AG04450 (cell line): ENCODE data around the gene KNDC1. TPM values are rescaled to one million over a fixed set of nuclear protein-coding genes. Genes with fewer than 3 reads are reported as not detected.
"Not testable (repeated sequence)": the region's sequence is repeated elsewhere in the genome, so short reads cannot be mapped to it uniquely, and the experiment has no call there.

Experiments
- CTCF ChIA-PET: fragments of 300-600, 350-600 bp; formaldehyde crosslinking; extraction: SDS; loops from one replicate; lab custom pipeline; 2022; ENCODE audit warnings: antibody characterized with exemption, inconsistent platforms; lab: Charles Lee
- POLR2A ChIA-PET: fragments of 350-600 bp; formaldehyde crosslinking; extraction: SDS; loops from one replicate; lab custom pipeline; 2021; ENCODE audit warnings: antibody characterized with exemption, inconsistent platforms; lab: Yijun Ruan, JAX
- DNase-seq: peaks from one replicate; pipeline ENCODE4 v3.0.0-alpha.2; 2011; ENCODE audit warnings: low read depth, low spot score
- H3K27ac ChIP-seq: one replicate; pipeline ENCODE4 v1.5.1; 2012; ENCODE audit warnings: low read depth, low read length, control low read depth
- H3K27me3 ChIP-seq: one replicate; pipeline ENCODE4 v1.6.0; 2012; ENCODE audit warnings: low read length; ENCODE audit not compliant: control insufficient read depth, insufficient read depth
- H3K4me3 ChIP-seq: 2 replicates; pipeline ENCODE4 v1.5.1; 2011; ENCODE audit warnings: mild to moderate bottlenecking, low read depth, low read length, control low read depth
- H3K9me3 ChIP-seq: 2 replicates; pipeline ENCODE4 v1.5.1; 2012; ENCODE audit warnings: low read length; ENCODE audit not compliant: control insufficient read depth, insufficient read depth
- polyA minus RNA-seq: library from RNA; depleted of rRNA, polyadenylated mRNA; stranded (reverse); fragments of >200 nt; gene quantifications from 2 replicates; pipeline ENCODE4 v1.2.3, GENCODE V29; 2011; rRNA and poly(A)+ RNA removed
- polyA plus RNA-seq: library from polyadenylated mRNA; depleted of rRNA; stranded (reverse); fragments of >200 nt; gene quantifications from 2 replicates; pipeline ENCODE4 v1.2.3, GENCODE V29; 2011; rRNA removed
- TF ChIP-seq, protein P1 (sequence below): IDR thresholded peaks from 2 replicates; pipeline ENCODE4 v1.5.1; 2011; ENCODE audit warnings: low read depth, low read length, control low read depth, inconsistent platforms

KNDC1 gene, protein sequence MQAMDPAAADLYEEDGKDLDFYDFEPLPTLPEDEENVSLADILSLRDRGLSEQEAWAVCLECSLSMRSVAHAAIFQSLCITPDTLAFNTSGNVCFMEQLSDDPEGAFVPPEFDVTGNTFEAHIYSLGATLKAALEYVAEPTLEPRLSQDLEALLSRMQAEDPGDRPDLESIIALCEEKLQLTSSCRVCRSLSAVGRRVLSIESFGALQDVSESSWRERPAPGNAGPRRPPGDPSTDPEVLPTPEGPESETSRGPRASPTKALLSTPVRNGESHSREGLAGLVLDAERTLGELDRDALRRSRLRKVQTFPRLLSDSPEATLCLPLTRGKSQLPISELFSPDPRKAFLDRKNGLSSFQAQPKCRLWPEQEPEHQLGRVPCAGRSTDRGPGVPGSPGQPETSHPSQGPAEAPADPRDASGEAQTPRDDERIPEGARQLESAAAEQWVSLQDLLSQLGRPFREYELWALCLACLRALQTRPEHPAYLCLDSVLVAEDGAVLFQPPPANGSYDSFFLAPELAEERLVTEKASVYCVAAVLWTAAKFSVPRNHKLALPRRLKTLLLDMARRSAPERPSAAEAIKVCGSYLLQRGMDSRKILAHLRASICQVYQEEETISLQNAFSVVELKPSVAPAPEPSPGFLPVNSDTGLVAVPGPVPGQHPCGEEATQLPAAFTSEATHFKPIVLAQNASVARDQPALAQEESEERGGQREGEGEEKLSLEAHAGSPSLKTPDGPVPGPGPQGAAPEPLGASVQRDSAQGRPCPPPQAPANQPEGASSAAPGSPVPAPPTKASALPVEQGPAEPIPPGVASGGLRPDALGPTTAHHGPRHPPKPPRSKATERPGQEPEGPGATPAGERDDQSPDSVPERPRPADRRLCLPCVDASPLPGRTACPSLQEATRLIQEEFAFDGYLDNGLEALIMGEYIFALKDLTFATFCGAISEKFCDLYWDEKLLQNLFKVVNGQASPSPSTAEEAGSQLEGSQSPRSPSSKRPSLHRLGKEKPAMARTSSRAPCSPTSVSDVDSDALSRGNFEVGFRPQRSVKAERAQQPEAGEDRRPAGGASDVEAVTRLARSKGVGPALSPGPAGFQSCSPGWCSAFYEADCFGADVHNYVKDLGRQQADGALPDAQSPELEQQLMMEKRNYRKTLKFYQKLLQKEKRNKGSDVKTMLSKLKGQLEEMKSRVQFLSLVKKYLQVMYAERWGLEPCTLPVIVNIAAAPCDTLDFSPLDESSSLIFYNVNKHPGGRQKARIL (N-terminal part only)
- 0.46 and 0.56 TPM in 2 replicates for polyA plus RNA-seq
- polyA minus RNA-seq, result 0.05 and 0.26 TPM in 2 replicates

DNA sequence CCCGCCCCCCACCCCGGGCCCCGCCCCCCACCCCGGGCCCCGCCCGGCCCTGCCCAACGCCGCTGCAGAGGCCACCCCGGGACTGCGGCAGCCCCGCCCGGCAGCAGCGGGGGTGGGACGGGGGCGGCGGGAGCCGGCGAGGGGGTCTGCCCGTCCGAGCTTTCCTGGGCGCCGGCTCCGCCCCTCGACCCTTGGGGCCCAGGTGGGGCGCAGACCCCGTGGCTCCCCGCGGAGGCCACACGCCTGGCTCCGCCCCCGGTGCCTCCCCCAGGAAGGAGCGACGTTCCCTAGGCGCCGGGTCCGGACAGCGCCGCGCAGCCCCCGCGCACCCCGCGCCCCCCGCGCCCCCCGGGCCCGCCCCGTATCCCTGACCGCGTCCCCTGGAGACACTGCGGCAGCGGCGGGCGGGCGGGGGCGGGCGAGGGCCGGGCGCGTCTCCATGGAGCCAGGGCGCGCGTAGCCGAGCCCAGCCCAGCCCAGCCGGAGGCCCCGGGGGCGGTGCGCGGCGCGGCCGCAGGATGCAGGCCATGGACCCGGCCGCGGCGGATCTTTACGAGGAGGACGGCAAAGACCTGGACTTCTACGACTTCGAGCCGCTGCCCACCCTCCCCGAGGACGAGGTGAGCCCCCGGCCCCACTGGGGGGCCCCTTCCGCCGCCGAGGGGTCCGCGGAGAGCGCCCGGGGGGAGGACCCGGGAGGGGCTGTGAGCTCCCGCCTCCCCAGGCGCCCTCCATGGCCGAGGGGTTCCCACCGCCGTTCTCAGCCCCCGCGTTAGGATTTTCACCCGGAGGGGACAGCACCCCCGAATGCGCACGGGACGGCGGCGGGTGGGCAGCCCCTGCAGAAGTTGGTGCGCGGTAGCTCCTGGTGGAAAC lies at the start of gene KNDC1:
Gene KNDC1 (plus strand): TSS at position 270 of the 876 bp plus-strand sequence. CDS start 249 bp downstream, at position 519.
- ChIA-PET CTCF (interaction anchor here (1.4 kb wide), 1 partner anchor 17 kb away, joined by 5 read pairs; no protein-coding TSS in a partner anchor), POLR2A (no interaction called here)
- Histone ChIP-seq H3K27ac (no peak within 1 kb of the TSS), H3K9me3 (peaks cover 5% of the 10 kb centered on the region; the same call in 1 of the 2 replicates), H3K4me3 (peak within 1 kb of the TSS; percentile 55), H3K27me3 (peaks cover 25% of the 10 kb centered on the region)
- DNase-seq, result no peak
- TF ChIP-seq, protein P1, sequence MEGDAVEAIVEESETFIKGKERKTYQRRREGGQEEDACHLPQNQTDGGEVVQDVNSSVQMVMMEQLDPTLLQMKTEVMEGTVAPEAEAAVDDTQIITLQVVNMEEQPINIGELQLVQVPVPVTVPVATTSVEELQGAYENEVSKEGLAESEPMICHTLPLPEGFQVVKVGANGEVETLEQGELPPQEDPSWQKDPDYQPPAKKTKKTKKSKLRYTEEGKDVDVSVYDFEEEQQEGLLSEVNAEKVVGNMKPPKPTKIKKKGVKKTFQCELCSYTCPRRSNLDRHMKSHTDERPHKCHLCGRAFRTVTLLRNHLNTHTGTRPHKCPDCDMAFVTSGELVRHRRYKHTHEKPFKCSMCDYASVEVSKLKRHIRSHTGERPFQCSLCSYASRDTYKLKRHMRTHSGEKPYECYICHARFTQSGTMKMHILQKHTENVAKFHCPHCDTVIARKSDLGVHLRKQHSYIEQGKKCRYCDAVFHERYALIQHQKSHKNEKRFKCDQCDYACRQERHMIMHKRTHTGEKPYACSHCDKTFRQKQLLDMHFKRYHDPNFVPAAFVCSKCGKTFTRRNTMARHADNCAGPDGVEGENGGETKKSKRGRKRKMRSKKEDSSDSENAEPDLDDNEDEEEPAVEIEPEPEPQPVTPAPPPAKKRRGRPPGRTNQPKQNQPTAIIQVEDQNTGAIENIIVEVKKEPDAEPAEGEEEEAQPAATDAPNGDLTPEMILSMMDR, result no peak

DNA sequence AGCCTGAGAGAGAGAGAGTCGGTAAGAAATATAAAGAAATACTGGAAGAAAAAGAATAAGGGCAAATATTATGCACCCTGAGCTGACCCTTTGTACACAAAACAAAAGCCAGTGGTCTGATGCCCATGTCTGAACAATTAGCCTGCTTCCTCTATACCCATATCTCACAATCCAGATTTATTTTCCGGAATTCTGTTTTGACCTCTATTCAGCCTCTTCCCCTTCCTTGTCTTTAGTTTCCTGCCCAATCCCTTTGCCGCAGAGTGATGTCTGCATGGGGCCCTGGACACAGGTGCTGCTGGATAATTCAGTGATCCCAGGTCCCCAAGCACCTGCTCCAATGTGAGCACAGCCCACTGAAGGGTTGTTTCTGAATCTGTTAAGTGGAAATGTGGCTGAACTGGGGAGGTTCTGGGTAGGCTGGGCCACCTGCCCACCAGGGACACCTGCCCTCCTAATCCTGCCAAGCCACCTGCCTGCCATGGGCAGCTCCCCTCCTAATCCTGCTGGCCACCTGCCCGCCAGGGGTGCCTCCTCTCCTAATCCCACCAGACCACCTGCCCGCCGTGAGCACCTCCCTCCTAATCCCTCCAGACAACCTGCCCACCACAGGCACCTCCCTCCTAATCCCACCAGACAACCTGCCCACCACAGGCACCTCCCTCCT lies 49.3 kb upstream of the KNDC1 start:
- POLR2A ChIA-PET, result no interaction called here
- CTCF ChIA-PET, result no interaction called here

DNA sequence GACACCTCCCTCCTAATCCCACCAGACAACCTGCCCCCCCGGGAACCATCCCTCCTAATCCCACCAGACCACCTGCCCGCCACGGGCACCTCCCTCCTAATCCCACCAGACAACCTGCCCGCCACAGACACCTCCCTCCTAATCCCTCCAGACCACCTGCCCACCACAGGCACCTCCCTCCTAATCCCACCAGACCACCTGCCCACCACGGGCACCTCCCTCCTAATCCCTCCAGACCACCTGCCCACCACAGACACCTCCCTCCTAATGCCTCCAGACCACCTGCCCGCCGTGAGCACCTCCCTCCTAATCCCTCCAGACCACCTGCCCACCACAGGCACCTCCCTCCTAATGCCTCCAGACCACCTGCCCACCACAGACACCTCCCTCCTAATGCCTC lies 48.4 kb upstream of the KNDC1 start:
- CTCF ChIA-PET, H3K27ac ChIP-seq, POLR2A ChIA-PET, H3K4me3 ChIP-seq, H3K27me3 ChIP-seq, DNase-seq: not testable (repeated sequence)
- H3K9me3 ChIP-seq, result peaks cover 95% of the 10 kb centered on the region

More for the DNA sequence above, 49.3 kb upstream of the KNDC1 start:
- DNase-seq, result no peak
- no peak overlapping the region for H3K27ac ChIP-seq
- H3K9me3 ChIP-seq, result peaks cover 94% of the 10 kb centered on the region
- no peaks in the 10 kb centered on the region for H3K27me3 ChIP-seq
- no peak overlapping the region for H3K4me3 ChIP-seq
- TF ChIP-seq, protein P1, result no peak

DNA sequence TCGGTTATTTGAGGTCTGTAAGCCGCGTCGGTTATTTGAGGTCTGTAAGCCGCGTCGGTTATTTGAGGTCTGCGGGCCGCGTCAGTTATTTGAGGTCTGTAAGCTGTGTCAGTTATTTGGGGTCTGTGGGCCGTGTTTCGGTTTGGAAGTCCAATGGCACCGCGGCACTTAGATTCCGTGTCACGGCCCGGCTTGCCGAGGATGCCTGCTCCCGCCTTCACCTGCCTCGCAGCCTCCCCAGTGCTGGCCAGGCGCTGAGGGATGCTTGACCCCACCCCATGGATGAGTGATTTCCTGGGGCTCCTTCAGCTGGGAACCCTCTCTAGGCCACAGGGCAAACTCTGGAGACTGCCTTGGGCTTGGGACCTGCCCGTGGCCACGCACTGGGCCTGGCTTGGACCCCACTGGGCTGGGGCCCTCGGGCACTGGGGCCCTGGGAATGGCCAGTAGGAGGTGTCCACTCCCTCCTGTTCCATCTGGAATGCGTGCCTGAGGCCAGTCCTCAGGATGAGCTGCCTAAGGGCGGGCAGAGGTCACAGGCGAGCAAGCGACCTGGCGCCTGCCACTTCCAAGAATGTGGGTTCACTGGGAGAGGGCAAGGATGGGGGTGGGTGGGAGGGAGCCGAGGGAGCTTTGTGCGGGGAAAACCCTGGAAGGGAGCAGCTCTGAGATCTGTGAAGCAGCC lies 46.7 kb upstream of the KNDC1 start:
- peaks cover 95% of the 10 kb centered on the region for H3K9me3 ChIP-seq
- no peak for DNase-seq
- CTCF ChIA-PET, result no interaction called here

More for the DNA sequence above, 46.7 kb upstream of the KNDC1 start:
- TF ChIP-seq, protein P1, result no peak
- H3K27ac ChIP-seq, result no peak overlapping the region
- H3K27me3 ChIP-seq, result no peaks in the 10 kb centered on the region
- H3K4me3 ChIP-seq, result no peak overlapping the region
- POLR2A ChIA-PET, result no interaction called here
